ENCODE measurements around the gene SYTL3.

GRCh38 chr6:158684311-158684710, 34.5 kb downstream of the SYTL3 start:
- TF ChIP-seq POLR2A (IDR thresholded peaks at IDR 0.05; ENCODE audit: low read depth, low read length) (no peak), POLR2AphosphoS5 (IDR thresholded peaks at IDR 0.05; ENCODE audit: low read depth, low read length) (no peak), SPI1 (IDR thresholded peaks at IDR 0.05; ENCODE audit: low read depth, low read length) (no peak), POU2F2 (IDR thresholded peaks at IDR 0.05; ENCODE audit: low read depth, low read length) (no peak)
